ENCODE results near the gene WHRN.

DNA sequence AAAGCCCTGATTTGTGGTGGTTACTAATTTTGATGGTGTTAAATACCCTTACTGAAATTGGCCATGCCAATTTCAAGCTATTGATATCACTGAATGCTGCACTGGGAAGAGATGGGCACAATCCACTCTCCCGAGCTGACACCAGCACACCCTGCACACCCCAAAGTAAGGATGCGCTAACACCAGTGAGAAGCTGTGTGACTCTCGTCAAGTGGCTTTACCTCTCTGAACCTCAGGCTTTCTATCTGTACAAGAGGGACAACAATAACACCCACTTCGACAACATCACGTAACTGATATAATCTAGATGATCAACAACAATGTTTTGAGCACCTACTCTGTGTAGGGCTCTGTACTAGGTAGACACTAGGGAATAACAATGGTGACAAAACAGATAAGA lies 109.5 kb downstream of the WHRN start:
- TF ChIP-seq, protein P1, sequence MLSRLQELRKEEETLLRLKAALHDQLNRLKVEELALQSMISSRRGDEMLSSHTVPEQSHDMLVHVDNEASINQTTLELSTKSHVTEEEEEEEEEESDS (CRISPR knock-in tag; IDR thresholded peaks at IDR 0.05): no peak
- TF ChIP-seq, protein P2, sequence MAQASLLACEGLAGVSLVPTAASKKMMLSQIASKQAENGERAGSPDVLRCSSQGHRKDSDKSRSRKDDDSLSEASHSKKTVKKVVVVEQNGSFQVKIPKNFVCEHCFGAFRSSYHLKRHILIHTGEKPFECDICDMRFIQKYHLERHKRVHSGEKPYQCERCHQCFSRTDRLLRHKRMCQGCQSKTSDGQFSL (CRISPR knock-in tag; IDR thresholded peaks at IDR 0.05): no peak
- TF ChIP-seq, protein P2 (tag; IDR thresholded peaks at IDR 0.05): no peak
- TF ChIP-seq TCF7L2 (IDR thresholded peaks at IDR 0.05; ENCODE audit: low read depth, low read length) (no peak), RAD51 (IDR thresholded peaks at IDR 0.05; ENCODE audit: borderline replicate concordance, low read depth) (no peak), NR2F6 (CRISPR knock-in tag; IDR thresholded peaks at IDR 0.05) (no peak), ILK (tag; IDR thresholded peaks at IDR 0.05; ENCODE audit: borderline replicate concordance, low read depth) (no peak), POLR2A (conservative IDR thresholded peaks at IDR 0.05) (no peak), TOE1 (IDR thresholded peaks at IDR 0.05; ENCODE audit: borderline replicate concordance) (no peak), TOE1 (CRISPR knock-in tag; IDR thresholded peaks at IDR 0.05; ENCODE audit: borderline replicate concordance, low read depth) (no peak), CC2D1A (IDR thresholded peaks at IDR 0.05) (no peak), TBP (optimal IDR thresholded peaks at IDR 0.05; ENCODE audit: low read depth, low read length) (no peak), CBX8 (IDR thresholded peaks at IDR 0.05; ENCODE audit: borderline replicate concordance, extremely low read depth, low read depth, low read length, poor library complexity, severe bottlenecking) (no peak)
- TF ChIP-seq, protein P3, sequence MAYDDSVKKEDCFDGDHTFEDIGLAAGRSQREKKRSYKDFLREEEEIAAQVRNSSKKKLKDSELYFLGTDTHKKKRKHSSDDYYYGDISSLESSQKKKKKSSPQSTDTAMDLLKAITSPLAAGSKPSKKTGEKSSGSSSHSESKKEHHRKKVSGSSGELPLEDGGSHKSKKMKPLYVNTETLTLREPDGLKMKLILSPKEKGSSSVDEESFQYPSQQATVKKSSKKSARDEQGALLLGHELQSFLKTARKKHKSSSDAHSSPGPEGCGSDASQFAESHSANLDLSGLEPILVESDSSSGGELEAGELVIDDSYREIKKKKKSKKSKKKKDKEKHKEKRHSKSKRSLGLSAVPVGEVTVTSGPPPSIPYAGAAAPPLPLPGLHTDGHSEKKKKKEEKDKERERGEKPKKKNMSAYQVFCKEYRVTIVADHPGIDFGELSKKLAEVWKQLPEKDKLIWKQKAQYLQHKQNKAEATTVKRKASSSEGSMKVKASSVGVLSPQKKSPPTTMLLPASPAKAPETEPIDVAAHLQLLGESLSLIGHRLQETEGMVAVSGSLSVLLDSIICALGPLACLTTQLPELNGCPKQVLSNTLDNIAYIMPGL (CRISPR knock-in tag; IDR thresholded peaks at IDR 0.05): no peak
- TF ChIP-seq, protein P4, sequence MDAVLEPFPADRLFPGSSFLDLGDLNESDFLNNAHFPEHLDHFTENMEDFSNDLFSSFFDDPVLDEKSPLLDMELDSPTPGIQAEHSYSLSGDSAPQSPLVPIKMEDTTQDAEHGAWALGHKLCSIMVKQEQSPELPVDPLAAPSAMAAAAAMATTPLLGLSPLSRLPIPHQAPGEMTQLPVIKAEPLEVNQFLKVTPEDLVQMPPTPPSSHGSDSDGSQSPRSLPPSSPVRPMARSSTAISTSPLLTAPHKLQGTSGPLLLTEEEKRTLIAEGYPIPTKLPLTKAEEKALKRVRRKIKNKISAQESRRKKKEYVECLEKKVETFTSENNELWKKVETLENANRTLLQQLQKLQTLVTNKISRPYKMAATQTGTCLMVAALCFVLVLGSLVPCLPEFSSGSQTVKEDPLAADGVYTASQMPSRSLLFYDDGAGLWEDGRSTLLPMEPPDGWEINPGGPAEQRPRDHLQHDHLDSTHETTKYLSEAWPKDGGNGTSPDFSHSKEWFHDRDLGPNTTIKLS (IDR thresholded peaks at IDR 0.05; ENCODE audit: borderline replicate concordance, low read depth): no peak

All from K562 (cell line).